SK-N-SH treated with all-trans-retinoic acid at 6 μM for 48 hours (cell line): ENCODE results near the gene TMEM69.

Experiments
- ARNTL ChIP-seq: fragments of 450-650 bp; formaldehyde crosslinking; IDR thresholded peaks from 2 replicates; pipeline ENCODE4 v1.5.0; 2020; ENCODE audit warnings: low read depth, mild to moderate bottlenecking, moderate library complexity, borderline replicate concordance
- GLIS3 ChIP-seq: fragments of 250-450 bp; sonication (Bioruptor Pico); IDR thresholded peaks from 2 replicates; pipeline ENCODE4 v1.5.0; 2020; ENCODE audit warnings: mild to moderate bottlenecking, moderate library complexity
- RARB ChIP-seq: fragments of 250-450 bp; sonication (Bioruptor Pico); IDR thresholded peaks from 2 replicates; pipeline ENCODE4 v1.8.0; 2021; ENCODE audit warnings: mild to moderate bottlenecking, moderate library complexity
- TF ChIP-seq, protein P1 (sequence below): fragments of 250-450 bp; sonication (Bioruptor Pico); IDR thresholded peaks from 2 replicates; pipeline ENCODE4 v1.8.0; 2020; ENCODE audit warnings: mild to moderate bottlenecking, moderate library complexity, borderline replicate concordance

DNA sequence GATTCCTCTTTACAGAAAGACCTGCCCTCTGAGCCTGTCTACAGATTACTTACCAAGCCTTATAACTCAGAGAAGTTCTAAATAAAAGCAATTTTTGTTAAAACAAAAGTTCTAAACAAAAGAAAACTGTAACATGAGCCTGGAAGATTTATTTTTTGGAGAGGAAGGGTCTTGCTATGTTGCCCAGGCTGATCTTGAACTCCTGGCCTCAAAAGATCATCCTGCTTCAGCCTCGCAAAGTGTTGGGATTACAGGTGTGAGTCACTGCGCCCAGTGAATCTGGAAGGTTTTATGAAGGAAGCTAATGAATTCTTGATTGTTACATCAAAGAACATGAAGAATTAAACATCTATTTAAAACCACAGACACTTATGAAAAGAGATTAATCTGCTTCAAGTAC is 28.8 kb upstream of the TMEM69 start:
- TF ChIP-seq, protein P1, sequence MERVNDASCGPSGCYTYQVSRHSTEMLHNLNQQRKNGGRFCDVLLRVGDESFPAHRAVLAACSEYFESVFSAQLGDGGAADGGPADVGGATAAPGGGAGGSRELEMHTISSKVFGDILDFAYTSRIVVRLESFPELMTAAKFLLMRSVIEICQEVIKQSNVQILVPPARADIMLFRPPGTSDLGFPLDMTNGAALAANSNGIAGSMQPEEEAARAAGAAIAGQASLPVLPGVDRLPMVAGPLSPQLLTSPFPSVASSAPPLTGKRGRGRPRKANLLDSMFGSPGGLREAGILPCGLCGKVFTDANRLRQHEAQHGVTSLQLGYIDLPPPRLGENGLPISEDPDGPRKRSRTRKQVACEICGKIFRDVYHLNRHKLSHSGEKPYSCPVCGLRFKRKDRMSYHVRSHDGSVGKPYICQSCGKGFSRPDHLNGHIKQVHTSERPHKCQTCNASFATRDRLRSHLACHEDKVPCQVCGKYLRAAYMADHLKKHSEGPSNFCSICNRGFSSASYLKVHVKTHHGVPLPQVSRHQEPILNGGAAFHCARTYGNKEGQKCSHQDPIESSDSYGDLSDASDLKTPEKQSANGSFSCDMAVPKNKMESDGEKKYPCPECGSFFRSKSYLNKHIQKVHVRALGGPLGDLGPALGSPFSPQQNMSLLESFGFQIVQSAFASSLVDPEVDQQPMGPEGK (CRISPR knock-in tag): no peak
- no peak for TF ChIP-seq GLIS3 (CRISPR knock-in tag)
- no peak for TF ChIP-seq RARB (CRISPR knock-in tag)
- TF ChIP-seq ARNTL: no peak
